NCI-H69 (cell line): Measurements from ENCODE around the gene LTC4S.
A peak's percentile ranks its signal among the peaks of the same experiment; 100 is the strongest.
"Not testable (repeated sequence)": the region's sequence is repeated elsewhere in the genome, so short reads cannot be mapped to it uniquely, and the experiment has no call there.

Source experiments
- DNase-seq: peaks from one replicate; lab custom pipeline; 2025; lab: John Stamatoyannopoulos, UW

Gene LTC4S

DNA sequence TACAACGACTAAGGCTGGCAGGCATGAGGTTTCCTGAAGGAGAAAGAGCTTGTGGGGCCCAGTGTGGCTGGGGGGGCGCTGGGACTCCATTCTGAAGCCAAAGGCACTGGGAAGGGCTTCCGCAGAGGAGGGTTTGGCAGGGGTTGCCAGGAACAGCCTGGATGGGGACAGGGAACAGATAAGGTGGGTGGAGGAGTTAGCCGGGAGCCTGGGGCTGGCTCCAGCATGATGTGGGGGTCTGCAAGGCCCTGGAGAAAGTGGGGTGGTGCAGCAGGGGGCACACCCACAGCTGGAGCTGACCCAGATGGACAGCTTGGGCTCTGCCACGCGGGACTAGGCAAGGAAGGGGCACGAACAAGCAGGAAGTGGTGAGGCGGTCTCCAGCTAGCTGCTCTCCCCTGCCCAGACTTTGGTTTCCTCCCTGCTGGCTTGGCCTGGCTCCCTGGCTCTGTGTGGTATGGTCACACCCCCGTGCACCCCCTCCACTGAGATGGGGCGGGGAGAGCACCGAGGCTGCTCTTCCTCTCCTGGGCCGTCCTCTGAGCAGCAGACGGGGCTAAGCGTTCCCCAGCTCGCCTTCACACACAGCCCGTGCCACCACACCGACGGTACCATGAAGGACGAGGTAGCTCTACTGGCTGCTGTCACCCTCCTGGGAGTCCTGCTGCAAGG is at the start of gene LTC4S:
Gene LTC4S (plus strand): TSS at position 519 of the 672 bp plus-strand sequence. CDS start 95 bp downstream, at position 614.
- DNase-seq = no peak

- not testable (repeated sequence) for DNase-seq
These were observed 49.7 kb upstream of the LTC4S start for GRCh38 chr5:179744106-179744505.

GRCh38 chr5:179746872-179747271 is 46.9 kb upstream of the LTC4S start:
- DNase-seq = no peak

GRCh38 chr5:179747811-179748210 is 46.0 kb upstream of the LTC4S start:
- DNase-seq = no peak

GRCh38 chr5:179749857-179750508 is 43.8 kb upstream of the LTC4S start:
- DNase-seq = no peak

GRCh38 chr5:179753971-179754370 is 39.8 kb upstream of the LTC4S start:
- DNase-seq = peak; percentile 10

DNA sequence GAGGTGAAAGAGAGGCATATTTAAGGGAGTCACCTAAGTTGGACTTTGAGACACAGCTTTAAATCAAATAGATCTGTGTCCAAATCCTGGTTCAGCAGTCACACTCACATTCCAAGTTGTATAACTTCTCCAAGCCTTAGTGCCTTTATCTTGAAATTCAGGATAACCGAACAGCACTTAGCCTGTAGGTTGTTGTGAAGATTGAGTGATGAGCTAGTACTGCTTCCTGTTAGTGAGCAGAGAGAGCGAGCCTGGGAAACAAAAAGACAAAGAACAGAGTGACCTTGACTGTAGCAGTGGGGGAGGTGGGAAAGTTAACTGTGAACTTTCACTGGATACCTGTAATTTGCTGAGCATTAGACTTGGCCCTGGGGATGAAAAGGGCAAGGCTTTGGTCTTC is 38.8 kb upstream of the LTC4S start:
- DNase-seq = peak; percentile 12

- no peak for DNase-seq
These were observed 34.8 kb upstream of the LTC4S start for GRCh38 chr5:179758955-179759354.

- DNase-seq = peak; percentile 45
These were observed 33.9 kb upstream of the LTC4S start for GRCh38 chr5:179759581-179760551.

- peak; percentile 86 for DNase-seq
These were observed 31.6 kb upstream of the LTC4S start for GRCh38 chr5:179762079-179762780.

- peak; percentile 42 for DNase-seq
These were observed 31.0 kb upstream of the LTC4S start for GRCh38 chr5:179762781-179763176.

DNA sequence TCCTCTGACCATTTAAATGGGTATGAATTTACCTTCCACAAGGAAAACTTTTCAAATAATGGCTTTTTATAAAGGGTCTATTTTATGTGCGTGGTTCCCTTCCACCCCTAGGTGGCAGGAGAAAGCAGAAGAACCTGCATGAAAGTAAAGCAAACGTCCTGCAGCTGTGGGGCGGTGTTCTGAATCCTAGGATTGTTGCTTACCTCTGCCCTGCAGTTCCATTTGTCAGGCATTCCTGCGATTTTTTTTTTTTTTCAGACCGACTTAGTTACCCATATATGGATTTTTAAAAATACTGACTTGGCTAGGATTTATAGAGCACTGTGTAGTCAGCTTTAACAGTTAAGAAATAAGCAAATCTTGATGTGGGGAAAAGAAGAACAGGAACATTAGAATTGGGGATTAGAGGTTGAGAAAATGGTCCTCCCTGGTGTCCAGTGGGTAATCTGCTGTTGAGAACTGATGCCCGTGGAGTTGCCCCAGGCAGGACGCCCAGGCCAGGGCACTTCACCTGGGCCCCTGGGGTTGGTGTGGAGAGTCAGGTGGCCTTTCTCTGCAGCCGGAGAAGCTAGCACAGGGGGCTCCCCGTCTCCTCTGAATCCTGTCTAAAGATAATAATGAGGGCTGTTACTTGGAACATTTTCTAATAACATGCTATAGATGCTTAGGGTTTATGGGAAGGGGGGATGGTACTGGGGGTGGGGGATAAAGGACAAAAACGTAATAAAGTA is 30.4 kb upstream of the LTC4S start:
- peak; percentile 79 for DNase-seq

DNA sequence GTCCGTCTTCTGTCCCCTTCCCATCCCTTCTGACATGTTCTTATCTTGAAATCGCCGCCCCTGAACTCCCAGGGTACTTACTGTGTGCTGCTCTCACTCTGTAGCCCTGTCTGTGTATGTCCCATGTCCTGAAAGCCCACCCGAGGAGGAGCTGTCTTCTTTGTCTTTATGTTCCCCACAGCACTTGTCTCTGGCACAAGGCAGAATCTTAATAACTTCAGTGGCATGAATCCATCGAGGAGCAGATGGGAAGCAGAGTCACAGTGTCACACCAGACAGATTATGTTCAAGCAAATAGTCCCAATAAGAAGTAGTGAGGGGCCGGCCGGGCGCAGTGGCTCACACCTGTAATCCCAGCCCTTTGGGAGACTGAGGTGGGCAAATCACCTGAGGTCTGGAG is 29.7 kb upstream of the LTC4S start:
- no peak for DNase-seq

DNA sequence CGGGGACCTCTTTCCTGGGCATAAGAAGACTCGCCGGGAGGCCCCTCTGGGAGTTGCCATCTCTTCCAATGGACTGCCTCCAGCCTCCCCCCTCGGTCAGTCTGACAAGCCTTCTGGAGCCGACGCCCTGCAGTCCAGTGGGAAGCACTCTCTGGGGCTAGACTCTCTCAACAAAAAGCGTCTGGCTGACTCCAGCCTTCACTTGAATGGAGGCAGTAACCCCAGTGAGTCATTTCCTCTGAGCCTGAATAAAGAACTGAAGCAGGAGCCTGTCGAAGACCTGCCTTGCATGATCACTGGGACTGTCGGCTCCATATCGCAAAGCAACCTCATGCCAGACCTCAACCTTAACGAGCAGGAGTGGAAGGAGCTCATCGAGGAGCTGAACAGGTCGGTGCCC is 28.4 kb upstream of the LTC4S start:
- DNase-seq = peak; percentile 9

DNA sequence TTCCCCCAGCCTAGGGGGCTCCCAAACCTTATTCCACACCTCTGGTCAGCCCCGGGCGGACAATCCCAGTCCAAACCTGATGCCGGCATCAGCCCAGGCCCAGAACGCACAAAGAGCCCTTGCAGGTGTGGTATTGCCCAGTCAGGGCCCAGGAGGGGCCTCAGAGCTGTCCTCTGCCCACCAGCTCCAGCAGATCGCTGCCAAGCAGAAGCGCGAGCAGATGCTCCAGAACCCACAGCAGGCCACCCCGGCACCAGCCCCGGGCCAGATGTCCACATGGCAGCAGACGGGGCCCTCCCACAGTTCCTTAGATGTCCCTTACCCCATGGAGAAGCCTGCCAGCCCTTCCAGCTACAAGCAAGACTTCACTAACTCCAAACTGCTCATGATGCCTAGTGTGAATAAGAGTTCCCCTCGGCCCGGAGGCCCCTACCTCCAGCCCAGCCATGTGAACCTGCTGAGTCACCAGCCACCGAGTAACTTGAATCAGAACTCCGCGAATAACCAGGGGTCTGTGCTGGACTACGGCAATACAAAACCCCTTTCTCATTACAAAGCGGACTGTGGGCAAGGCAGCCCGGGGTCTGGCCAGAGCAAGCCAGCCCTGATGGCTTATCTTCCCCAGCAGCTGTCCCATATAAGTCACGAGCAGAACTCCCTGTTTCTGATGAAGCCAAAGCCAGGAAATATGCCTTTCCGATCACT is 27.6 kb upstream of the LTC4S start:
- no peak for DNase-seq

DNA sequence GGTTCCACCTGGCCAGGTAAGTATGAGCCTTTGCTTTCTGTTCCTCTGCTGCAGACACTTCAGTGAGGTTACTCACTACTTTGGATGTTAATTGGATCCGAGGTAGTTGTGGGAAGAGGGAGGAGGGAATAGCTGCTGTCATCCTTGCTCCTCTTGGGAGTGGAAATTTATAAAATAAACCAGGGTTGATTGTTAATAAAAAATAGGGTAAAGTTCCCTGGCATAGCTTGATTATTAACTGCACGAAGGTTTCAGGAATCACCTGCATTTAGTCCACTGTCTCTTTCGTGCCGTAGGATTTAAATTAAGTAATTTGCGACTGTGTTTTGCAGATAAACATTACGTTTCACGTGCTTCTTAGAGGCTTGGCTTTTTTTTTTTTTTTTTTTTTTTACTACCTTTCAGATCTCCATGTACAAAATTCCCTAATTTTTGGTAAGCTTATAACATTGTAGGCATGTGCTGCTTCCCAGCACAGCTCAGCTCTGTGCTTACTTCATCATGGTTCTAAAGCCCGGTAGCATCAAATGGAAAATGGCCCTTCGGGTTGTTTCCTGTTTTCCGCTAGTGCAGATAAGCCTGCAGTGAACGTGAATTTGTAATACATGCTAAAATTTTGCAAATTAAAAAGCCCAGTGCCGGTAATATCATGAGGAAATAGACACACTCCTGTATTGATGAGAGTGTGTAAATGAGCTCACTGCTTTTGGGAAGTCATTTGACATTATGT is 26.9 kb upstream of the LTC4S start:
- DNase-seq = no peak

GRCh38 chr5:179767496-179768100 is 26.2 kb upstream of the LTC4S start:
- no peak for DNase-seq

DNA sequence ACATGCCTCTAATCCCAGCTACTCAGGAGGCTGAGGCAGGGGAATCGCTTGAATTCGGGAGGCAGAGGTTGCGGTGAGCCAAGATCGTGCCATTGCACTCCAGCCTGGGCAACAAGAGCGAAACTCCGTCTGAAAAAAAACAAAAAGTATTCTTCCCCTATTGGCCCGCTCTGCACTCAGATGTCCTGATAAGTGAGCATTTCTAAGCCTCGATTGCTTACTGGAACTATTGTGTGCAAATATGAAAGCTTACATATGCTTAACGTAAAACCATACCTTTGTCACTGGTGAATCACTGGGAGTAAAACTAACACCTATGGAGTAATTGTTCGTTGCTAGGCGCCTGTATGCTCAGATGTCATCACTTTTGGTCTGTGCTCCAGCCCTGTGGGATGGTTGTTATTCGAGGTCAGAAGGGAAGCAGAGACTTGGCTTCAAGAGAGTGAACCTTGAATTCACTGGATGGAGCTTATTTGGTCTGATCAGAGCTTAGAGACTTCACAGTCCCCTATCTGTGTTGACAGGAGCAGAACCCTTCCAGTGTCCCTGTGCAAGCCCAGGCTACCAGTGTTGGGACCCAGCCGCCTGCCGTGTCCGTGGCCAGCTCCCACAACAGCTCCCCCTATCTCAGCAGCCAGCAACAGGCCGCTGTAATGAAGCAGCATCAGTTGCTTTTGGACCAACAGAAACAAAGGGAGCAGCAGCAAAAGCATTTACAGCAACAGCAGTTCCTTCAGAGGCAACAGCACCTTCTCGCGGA is 25.3 kb upstream of the LTC4S start:
- DNase-seq = peak; percentile 18

DNA sequence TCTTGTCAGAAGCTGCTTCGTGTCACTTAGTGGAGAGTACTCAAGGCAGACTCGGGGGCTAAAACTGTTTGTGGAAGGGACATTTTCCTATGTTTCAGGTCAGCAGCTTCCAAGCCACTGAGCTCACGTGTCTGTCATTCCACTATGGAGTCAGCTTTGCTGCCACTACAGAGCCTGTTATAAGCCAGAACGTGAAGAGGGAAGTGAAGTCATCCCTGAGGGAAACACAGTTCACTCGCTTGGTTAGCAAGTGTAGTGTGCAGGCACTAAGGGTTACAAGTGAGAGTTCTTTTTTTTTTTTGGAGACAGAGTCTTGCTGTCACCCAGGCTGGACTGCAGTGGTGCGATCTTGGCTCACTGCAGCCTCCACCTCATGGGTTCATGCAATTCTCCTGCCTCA is 24.5 kb upstream of the LTC4S start:
- DNase-seq = no peak
